ENCODE measurements around the gene COX8C. TPM values are rescaled to one million over a fixed set of nuclear protein-coding genes. Genes with fewer than 3 reads are reported as not detected.
"Not testable (repeated sequence)": the region's sequence is repeated elsewhere in the genome, so short reads cannot be mapped to it uniquely, and the experiment has no call there.

COX8C gene
- total and polyA plus RNA-seq, 4 donors: not detected

DNA sequence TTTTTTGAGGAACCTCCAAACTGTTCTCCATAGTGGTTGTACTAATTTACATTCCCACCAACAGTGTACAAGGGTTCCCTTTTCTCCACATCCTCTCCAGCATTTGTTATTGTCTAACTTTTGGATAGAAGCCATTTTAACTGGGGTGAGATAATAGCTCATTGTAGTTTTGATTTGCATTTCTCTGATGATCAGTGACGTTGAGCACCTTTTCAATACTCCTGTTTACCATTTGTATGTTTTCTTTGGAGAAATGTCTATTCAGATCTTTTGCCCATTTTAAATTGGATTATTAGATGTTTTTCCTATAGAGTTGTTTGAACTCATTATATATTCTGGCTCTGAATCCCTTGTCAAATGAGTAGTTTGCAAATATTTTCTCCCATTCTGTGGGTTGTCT, 37.3 kb downstream of the COX8C start:
- H3K9ac ChIP-seq (ENCODE audit: low read depth in 1 of 2, low read length in 2 of 2); H3K9me3 ChIP-seq (ENCODE audit: control insufficient read depth in 4 of 4, low read length in 3 of 4); H3K36me3 ChIP-seq (ENCODE audit: control insufficient read depth in 4 of 4, insufficient read depth in 3 of 4, low read depth in 1 of 4, low read length in 3 of 4); H3K4me1 ChIP-seq (ENCODE audit: control insufficient read depth in 4 of 4, insufficient read depth in 4 of 4, low read length in 3 of 4); H3K27ac ChIP-seq (ENCODE audit: low read depth in 1 of 2, low read length in 2 of 2); H3K4me3 ChIP-seq (ENCODE audit: low read depth in 1 of 3, low read length in 3 of 3); DNase-seq (ENCODE audit: low spot score); H3K27me3 ChIP-seq (ENCODE audit: control insufficient read depth in 4 of 4, insufficient read depth in 4 of 4, low read length in 3 of 4): not testable (repeated sequence)
- 64% methylated on average over 1 of the region's 1 CpG for WGBS

DNA sequence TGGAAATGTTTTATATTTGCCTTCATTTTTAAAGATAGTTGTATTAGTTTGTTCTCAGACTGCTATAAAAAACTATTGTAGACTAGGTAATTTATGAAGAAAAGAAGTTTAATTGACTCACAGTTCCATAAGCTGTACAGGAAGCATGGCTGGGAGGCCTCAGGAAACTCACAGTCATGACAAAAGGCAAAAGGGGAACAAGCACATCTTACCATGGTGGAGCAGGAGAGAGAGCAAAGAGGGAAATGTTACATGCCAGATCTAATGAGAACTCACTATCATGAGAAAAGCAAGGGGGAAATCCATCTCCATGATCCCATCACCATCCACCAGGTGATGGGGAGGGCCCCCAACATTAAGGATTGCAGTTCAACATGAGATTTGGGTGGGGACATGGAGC, 48.2 kb downstream of the COX8C start:
- DNase-seq (ENCODE audit: low spot score): no peak
- H3K9ac ChIP-seq (ENCODE audit: low read depth in 1 of 2, low read length in 2 of 2): no peak overlapping the region
- TF ChIP-seq NR2F2 (IDR thresholded peaks at IDR 0.05) (no peak), YY1 (IDR thresholded peaks at IDR 0.05) (no peak), GABPA (IDR thresholded peaks at IDR 0.05 in 1 of 2, conservative IDR thresholded peaks at IDR 0.05 in 1 of 2) (no peak), RAD21 (IDR thresholded peaks at IDR 0.05) (no peak), HNF4A (conservative IDR thresholded peaks at IDR 0.05) (no peak), RXRA (IDR thresholded peaks at IDR 0.05) (no peak), SP1 (IDR thresholded peaks at IDR 0.05) (no peak)
- TF ChIP-seq, protein P1, sequence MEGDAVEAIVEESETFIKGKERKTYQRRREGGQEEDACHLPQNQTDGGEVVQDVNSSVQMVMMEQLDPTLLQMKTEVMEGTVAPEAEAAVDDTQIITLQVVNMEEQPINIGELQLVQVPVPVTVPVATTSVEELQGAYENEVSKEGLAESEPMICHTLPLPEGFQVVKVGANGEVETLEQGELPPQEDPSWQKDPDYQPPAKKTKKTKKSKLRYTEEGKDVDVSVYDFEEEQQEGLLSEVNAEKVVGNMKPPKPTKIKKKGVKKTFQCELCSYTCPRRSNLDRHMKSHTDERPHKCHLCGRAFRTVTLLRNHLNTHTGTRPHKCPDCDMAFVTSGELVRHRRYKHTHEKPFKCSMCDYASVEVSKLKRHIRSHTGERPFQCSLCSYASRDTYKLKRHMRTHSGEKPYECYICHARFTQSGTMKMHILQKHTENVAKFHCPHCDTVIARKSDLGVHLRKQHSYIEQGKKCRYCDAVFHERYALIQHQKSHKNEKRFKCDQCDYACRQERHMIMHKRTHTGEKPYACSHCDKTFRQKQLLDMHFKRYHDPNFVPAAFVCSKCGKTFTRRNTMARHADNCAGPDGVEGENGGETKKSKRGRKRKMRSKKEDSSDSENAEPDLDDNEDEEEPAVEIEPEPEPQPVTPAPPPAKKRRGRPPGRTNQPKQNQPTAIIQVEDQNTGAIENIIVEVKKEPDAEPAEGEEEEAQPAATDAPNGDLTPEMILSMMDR (IDR thresholded peaks at IDR 0.05; ENCODE audit: low read depth, low read length, missing input control): no peak
- H3K27ac ChIP-seq (ENCODE audit: low read depth in 1 of 2, low read length in 2 of 2): no peak overlapping the region
- H3K4me3 ChIP-seq (ENCODE audit: low read depth in 1 of 3, low read length in 3 of 3): no peak overlapping the region
- H3K4me1 ChIP-seq (ENCODE audit: control insufficient read depth in 4 of 4, insufficient read depth in 4 of 4, low read length in 3 of 4): no peaks in the 10 kb centered on the region
- H3K27me3 ChIP-seq (ENCODE audit: control insufficient read depth in 4 of 4, insufficient read depth in 4 of 4, low read length in 3 of 4): peaks cover 0 to 3% (median 0%) of the 10 kb centered on the region in 4 donors
- H3K9me3 ChIP-seq (ENCODE audit: control insufficient read depth in 4 of 4, low read length in 3 of 4): peaks cover 0 to 2% (median 0%) of the 10 kb centered on the region in 4 donors
- H3K36me3 ChIP-seq (ENCODE audit: control insufficient read depth in 4 of 4, insufficient read depth in 3 of 4, low read depth in 1 of 4, low read length in 3 of 4): no peaks in the 10 kb centered on the region

DNA sequence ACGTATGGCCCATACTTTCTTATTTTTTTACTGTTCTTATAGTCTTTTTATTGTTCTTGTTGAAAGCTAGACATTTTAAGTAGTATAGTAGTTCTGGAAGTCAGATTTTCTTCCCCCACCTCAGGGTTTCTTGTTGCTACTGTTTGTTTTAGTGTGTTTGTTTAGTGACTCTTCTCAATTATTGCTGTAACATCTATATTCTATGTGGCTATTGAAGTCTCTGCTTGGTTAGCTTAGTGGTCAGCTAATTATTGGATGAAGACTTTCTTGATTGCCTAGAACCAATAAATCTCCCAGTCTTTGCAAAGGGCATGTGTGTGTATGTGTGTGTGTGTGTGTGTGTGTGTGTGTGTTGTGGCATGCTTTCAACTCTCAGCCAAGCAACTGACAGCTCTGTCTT, 49.5 kb downstream of the COX8C start:
- DNase-seq (ENCODE audit: low spot score): no peak
- no peak overlapping the region for H3K27ac ChIP-seq (ENCODE audit: low read depth in 1 of 2, low read length in 2 of 2)
- peaks cover 0 to 3% (median 0%) of the 10 kb centered on the region in 4 donors for H3K27me3 ChIP-seq (ENCODE audit: control insufficient read depth in 4 of 4, insufficient read depth in 4 of 4, low read length in 3 of 4)
- H3K36me3 ChIP-seq (ENCODE audit: control insufficient read depth in 4 of 4, insufficient read depth in 3 of 4, low read depth in 1 of 4, low read length in 3 of 4): no peaks in the 10 kb centered on the region
- TF ChIP-seq ZBTB33 (IDR thresholded peaks at IDR 0.05) (no peak), FOXA2 (IDR thresholded peaks at IDR 0.05) (no peak), SP1 (IDR thresholded peaks at IDR 0.05) (no peak), HNF4G (IDR thresholded peaks at IDR 0.05) (no peak), EGR1 (IDR thresholded peaks at IDR 0.05; ENCODE audit: low read depth in 2 of 2) (no peak), YY1 (IDR thresholded peaks at IDR 0.05) (no peak), REST (IDR thresholded peaks at IDR 0.05) (no peak), HNF4A (conservative IDR thresholded peaks at IDR 0.05) (no peak), FOXA1 (IDR thresholded peaks at IDR 0.05) (no peak), GABPA (IDR thresholded peaks at IDR 0.05 in 1 of 2, conservative IDR thresholded peaks at IDR 0.05 in 1 of 2) (no peak), TAF1 (conservative IDR thresholded peaks at IDR 0.05) (no peak), JUND (IDR thresholded peaks at IDR 0.05) (no peak), NR2F2 (IDR thresholded peaks at IDR 0.05) (no peak), RAD21 (IDR thresholded peaks at IDR 0.05) (no peak), RXRA (IDR thresholded peaks at IDR 0.05) (no peak), ATF3 (IDR thresholded peaks at IDR 0.05) (no peak)
- TF ChIP-seq, protein P1 (IDR thresholded peaks at IDR 0.05; ENCODE audit: low read depth, low read length, missing input control): no peak
- no peak overlapping the region for H3K9ac ChIP-seq (ENCODE audit: low read depth in 1 of 2, low read length in 2 of 2)
- WGBS: 86% methylated on average over 1 of the region's 1 CpG
- no peaks in the 10 kb centered on the region for H3K4me1 ChIP-seq (ENCODE audit: control insufficient read depth in 4 of 4, insufficient read depth in 4 of 4, low read length in 3 of 4)
- H3K4me3 ChIP-seq (ENCODE audit: low read depth in 1 of 3, low read length in 3 of 3): no peak overlapping the region
- H3K9me3 ChIP-seq (ENCODE audit: control insufficient read depth in 4 of 4, low read length in 3 of 4): peaks cover 0 to 2% (median 0%) of the 10 kb centered on the region in 4 donors

Data from liver (tissue), 9 donors.